ENCODE measurements around the gene ELANE. TPM values are rescaled to one million over a fixed set of nuclear protein-coding genes. Genes with fewer than 3 reads are reported as not detected.
"Not testable (repeated sequence)": the region's sequence is repeated elsewhere in the genome, so short reads cannot be mapped to it uniquely, and the experiment has no call there.

The ELANE gene
- total and polyA plus RNA-seq, 2 donors (not counting 1 experiment from before 2014, with no cell fraction given): 0.48 to 0.66 TPM

DNA sequence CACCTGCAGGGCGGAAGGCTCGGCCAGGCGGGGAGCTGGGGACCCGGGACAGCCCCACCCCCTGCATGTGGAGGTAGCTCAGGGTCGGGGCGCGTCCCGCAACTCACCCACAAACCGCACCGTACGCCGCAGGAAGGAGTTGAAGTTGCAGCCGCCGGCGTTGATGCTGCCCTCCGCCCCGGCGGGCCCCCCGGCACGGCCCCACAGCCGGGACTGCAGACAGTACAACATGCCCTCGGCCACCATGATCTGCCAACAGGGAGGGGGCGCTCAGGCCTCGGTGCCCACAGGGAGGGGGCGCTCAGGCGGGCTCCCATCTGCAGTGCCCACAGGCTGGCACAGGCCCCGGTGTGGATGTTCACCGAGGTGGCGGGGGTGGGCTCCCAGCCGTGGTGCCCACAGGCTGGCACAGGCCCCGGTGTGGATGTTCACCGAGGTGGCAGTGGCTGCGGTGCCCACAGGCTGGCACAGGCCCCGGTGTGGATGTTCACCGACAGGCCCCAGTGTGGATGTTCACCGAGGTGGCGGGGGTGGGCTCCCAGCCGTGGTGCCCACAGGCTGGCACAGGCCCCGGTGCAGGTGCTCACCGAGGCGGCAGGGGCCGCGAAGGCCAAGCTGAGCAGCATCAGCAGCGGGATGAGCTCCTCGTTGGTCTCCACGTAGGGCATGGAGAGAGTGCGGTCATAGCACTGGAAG lies 36.9 kb upstream of the ELANE start:
- TF ChIP-seq CTCF (conservative IDR thresholded peaks at IDR 0.05 in 1 of 2, IDR thresholded peaks at IDR 0.05 in 1 of 2; ENCODE audit: low read depth in 1 of 2, low read length in 2 of 2): no peak
- no peak for TF ChIP-seq EZH2 (IDR thresholded peaks at IDR 0.05; ENCODE audit: low read length, missing control alignments)
- no peak overlapping the region for H3K9ac ChIP-seq (ENCODE audit: insufficient read depth, low read length)
- H3K36me3 ChIP-seq (ENCODE audit: control insufficient read depth, insufficient read depth, low read length): peaks cover 29% of the 10 kb centered on the region
- H4K20me1 ChIP-seq (ENCODE audit: control insufficient read depth, extremely low read depth, insufficient read depth, low read length): no peaks in the 10 kb centered on the region
- H3K27me3 ChIP-seq (ENCODE audit: control insufficient read depth, insufficient read depth, low read length): no peaks in the 10 kb centered on the region
- no peaks in the 10 kb centered on the region for H3K4me1 ChIP-seq (ENCODE audit: control insufficient read depth, extremely low read depth, insufficient read depth, low read length)
- no peak overlapping the region for H2AFZ ChIP-seq (ENCODE audit: low read length)
- H3K4me3 ChIP-seq (replicated peaks in 1 of 4; ENCODE audit: control extremely low read depth in 1 of 4, insufficient read depth in 1 of 4, low read depth in 3 of 4, low read length in 4 of 4): no peak overlapping the region
- DNase-seq (ENCODE audit: low read depth in 2 of 2): no peak
- H3K79me2 ChIP-seq (ENCODE audit: control insufficient read depth, insufficient read depth, low read length): peaks cover 2% of the 10 kb centered on the region
- no peak overlapping the region for H3K27ac ChIP-seq (ENCODE audit: insufficient read depth, low read length)
- H3K4me2 ChIP-seq (ENCODE audit: extremely low read depth, insufficient read depth, low read length): no peak overlapping the region
- no peaks in the 10 kb centered on the region for H3K9me3 ChIP-seq (ENCODE audit: control insufficient read depth, insufficient read depth, low read depth, low read length)

- no peak for DNase-seq (ENCODE audit: low read depth in 2 of 2)
- no peaks in the 10 kb centered on the region for H3K4me1 ChIP-seq (ENCODE audit: control insufficient read depth, extremely low read depth, insufficient read depth, low read length)
- H3K36me3 ChIP-seq (ENCODE audit: control insufficient read depth, insufficient read depth, low read length): peaks cover 24% of the 10 kb centered on the region
- no peaks in the 10 kb centered on the region for H3K27me3 ChIP-seq (ENCODE audit: control insufficient read depth, insufficient read depth, low read length)
- H4K20me1 ChIP-seq (ENCODE audit: control insufficient read depth, extremely low read depth, insufficient read depth, low read length): no peaks in the 10 kb centered on the region
- H3K9ac ChIP-seq (ENCODE audit: insufficient read depth, low read length): no peak overlapping the region
- H3K79me2 ChIP-seq (ENCODE audit: control insufficient read depth, insufficient read depth, low read length): no peaks in the 10 kb centered on the region
- no peaks in the 10 kb centered on the region for H3K9me3 ChIP-seq (ENCODE audit: control insufficient read depth, insufficient read depth, low read depth, low read length)
- no peak overlapping the region for H3K4me3 ChIP-seq (replicated peaks in 1 of 4; ENCODE audit: control extremely low read depth in 1 of 4, insufficient read depth in 1 of 4, low read depth in 3 of 4, low read length in 4 of 4)
- H2AFZ ChIP-seq (ENCODE audit: low read length): no peak overlapping the region
- H3K4me2 ChIP-seq (ENCODE audit: extremely low read depth, insufficient read depth, low read length): no peak overlapping the region
- TF ChIP-seq EZH2 (IDR thresholded peaks at IDR 0.05; ENCODE audit: low read length, missing control alignments): no peak
- no peak for TF ChIP-seq CTCF (conservative IDR thresholded peaks at IDR 0.05 in 1 of 2, IDR thresholded peaks at IDR 0.05 in 1 of 2; ENCODE audit: low read depth in 1 of 2, low read length in 2 of 2)
- H3K27ac ChIP-seq (ENCODE audit: insufficient read depth, low read length): no peak overlapping the region
Measured at GRCh38 chr19:815775-816499, 36.2 kb upstream of the ELANE start.

- Histone ChIP-seq H3K9ac (ENCODE audit: insufficient read depth, low read length) (no peak overlapping the region), H3K79me2 (ENCODE audit: control insufficient read depth, insufficient read depth, low read length) (no peaks in the 10 kb centered on the region), H3K4me3 (replicated peaks in 1 of 4; ENCODE audit: control extremely low read depth in 1 of 4, insufficient read depth in 1 of 4, low read depth in 3 of 4, low read length in 4 of 4) (no peak overlapping the region), H3K9me3 (ENCODE audit: control insufficient read depth, insufficient read depth, low read depth, low read length) (no peaks in the 10 kb centered on the region), H2AFZ (ENCODE audit: low read length) (no peak overlapping the region), H3K27me3 (ENCODE audit: control insufficient read depth, insufficient read depth, low read length) (no peaks in the 10 kb centered on the region), H3K4me1 (ENCODE audit: control insufficient read depth, extremely low read depth, insufficient read depth, low read length) (no peaks in the 10 kb centered on the region), H3K4me2 (ENCODE audit: extremely low read depth, insufficient read depth, low read length) (no peak overlapping the region), H3K27ac (ENCODE audit: insufficient read depth, low read length) (no peak overlapping the region), H4K20me1 (ENCODE audit: control insufficient read depth, extremely low read depth, insufficient read depth, low read length) (no peaks in the 10 kb centered on the region), H3K36me3 (ENCODE audit: control insufficient read depth, insufficient read depth, low read length) (peaks cover 21% of the 10 kb centered on the region)
- TF ChIP-seq CTCF (conservative IDR thresholded peaks at IDR 0.05 in 1 of 2, IDR thresholded peaks at IDR 0.05 in 1 of 2; ENCODE audit: low read depth in 1 of 2, low read length in 2 of 2) (no peak), EZH2 (IDR thresholded peaks at IDR 0.05; ENCODE audit: low read length, missing control alignments) (no peak)
- no peak for DNase-seq (ENCODE audit: low read depth in 2 of 2)
Measured at GRCh38 chr19:816500-816857, 35.6 kb upstream of the ELANE start.

GRCh38 chr19:820212-820611 lies 31.9 kb upstream of the ELANE start:
- H3K27me3 ChIP-seq (ENCODE audit: control insufficient read depth, insufficient read depth, low read length); H3K4me3 ChIP-seq (replicated peaks in 1 of 4; ENCODE audit: control extremely low read depth in 1 of 4, insufficient read depth in 1 of 4, low read depth in 3 of 4, low read length in 4 of 4); H3K79me2 ChIP-seq (ENCODE audit: control insufficient read depth, insufficient read depth, low read length); H3K27ac ChIP-seq (ENCODE audit: insufficient read depth, low read length); H3K4me1 ChIP-seq (ENCODE audit: control insufficient read depth, extremely low read depth, insufficient read depth, low read length); H3K9me3 ChIP-seq (ENCODE audit: control insufficient read depth, insufficient read depth, low read depth, low read length); H4K20me1 ChIP-seq (ENCODE audit: control insufficient read depth, extremely low read depth, insufficient read depth, low read length); H3K9ac ChIP-seq (ENCODE audit: insufficient read depth, low read length); H3K36me3 ChIP-seq (ENCODE audit: control insufficient read depth, insufficient read depth, low read length); H3K4me2 ChIP-seq (ENCODE audit: extremely low read depth, insufficient read depth, low read length); DNase-seq (ENCODE audit: low read depth in 2 of 2); H2AFZ ChIP-seq (ENCODE audit: low read length): not testable (repeated sequence)
